HCT116 (cell line): Measurements from ENCODE around the gene RNF166. TPM values are rescaled to one million over a fixed set of nuclear protein-coding genes. Genes with fewer than 3 reads are reported as not detected.
A peak's percentile ranks its signal among the peaks of the same experiment; 100 is the strongest.

Experiments used
- ATAC-seq: fragments of 200-7000 bp; cut with Tn5 transposase; 2 replicates; pipeline ENCODE4 v1.9.1; 2020; ENCODE audit warnings: mild to moderate bottlenecking, moderate library complexity
- BruUV-seq: library from RNA; stranded (reverse); fragments of 400-500 nt; replicated peaks from 2 replicates; lab custom pipeline; 2021; lab: Mats Ljungman, UMichigan
- CTCF ChIA-PET: fragments of 300-600 bp; sonication (Branson Sonifier 250); formaldehyde crosslinking; loops from one replicate; lab custom pipeline; 2021; ENCODE audit warnings: antibody characterized with exemption; lab: Charles Lee
- POLR2A ChIA-PET: fragments of 300-600, 350-600 bp; sonication (Branson Sonifier 250); formaldehyde crosslinking; loops from one replicate; lab custom pipeline; 2021; ENCODE audit warnings: antibody characterized with exemption; lab: Charles Lee
- RAD21 ChIA-PET, 2 experiments: fragments of 300-600 bp; sonication (Branson Sonifier 250); formaldehyde crosslinking; loops; one replicate each; lab custom pipeline; 2023; ENCODE audit warnings: low total read pairs in 2 of 2; ENCODE audit not compliant: uncharacterized antibody in 2 of 2, unreplicated experiment in 2 of 2, low non-redundant PET in 1 of 2; lab: Charles Lee
- DNase-seq: peaks from one replicate; pipeline ENCODE4 v3.0.0-alpha.2; 2010; ENCODE audit warnings: low read depth, low spot score
- H2AFZ ChIP-seq: fragments of 200-600 bp; shearing (Covaris generic), sonication (generic); 2 replicates; pipeline ENCODE4 v1.6.1; 2017; ENCODE audit warnings: low read depth, mixed run types, mixed read lengths, antibody characterized with exemption, low read length; ENCODE audit not compliant: poor library complexity, severe bottlenecking
- H3K27ac ChIP-seq: 2 replicates; pipeline ENCODE4 v1.5.1; 2012; ENCODE audit warnings: low read depth, low read length
- H3K27me3 ChIP-seq: fragments of 200-600 bp; sonication (generic); 2 replicates; pipeline ENCODE4 v1.6.1; 2016; ENCODE audit warnings: mixed run types, low read length, mixed read lengths; ENCODE audit not compliant: insufficient read depth
- H3K36me3 ChIP-seq, 2 experiments: fragments of 200-500 bp in 1 of 2; fragments of 200-600 bp in 1 of 2; sonication (Bioruptor generic) in 1 of 2; sonication (generic) in 1 of 2; 2 replicates each; pipeline versions ENCODE4 v1.5.1 to v1.6.1; 2014 to 2016; ENCODE audit warnings: low read length in 2 of 2, inconsistent platforms in 1 of 2, mixed read lengths in 1 of 2, mixed run types in 1 of 2; ENCODE audit not compliant: insufficient read depth in 2 of 2, control insufficient read depth in 1 of 2
- H3K4me1 ChIP-seq, 2 experiments: fragments of 200-600 bp in 1 of 2; sonication (generic) in 1 of 2; 2 replicates each; pipeline versions ENCODE4 v1.5.1 to v1.6.1; 2012 to 2017; ENCODE audit warnings: low read length in 2 of 2, inconsistent platforms in 1 of 2, mild to moderate bottlenecking in 1 of 2, mixed read lengths in 1 of 2, mixed run types in 1 of 2, moderate library complexity in 1 of 2; ENCODE audit not compliant: insufficient read depth in 2 of 2, control insufficient read depth in 1 of 2
- H3K4me2 ChIP-seq: fragments of 200-600 bp; sonication (generic); 2 replicates; pipeline ENCODE4 v1.6.1; 2017; ENCODE audit warnings: mixed run types, low read length, mixed read lengths
- H3K4me3 ChIP-seq, 2 experiments: fragments of 200-600 bp in 1 of 2; sonication (generic) in 1 of 2; replicated peaks in 1 of 2; 2 replicates each; pipeline ENCODE4 v1.5.1; 2011 to 2016; ENCODE audit warnings: low read length in 2 of 2, control low read depth in 1 of 2, low read depth in 1 of 2, mild to moderate bottlenecking in 1 of 2, mixed read lengths in 1 of 2, mixed run types in 1 of 2
- H3K79me2 ChIP-seq: fragments of 200-600 bp; sonication (generic); 2 replicates; pipeline ENCODE4 v1.6.1; 2017; ENCODE audit warnings: mild to moderate bottlenecking, mixed run types, low read length, moderate library complexity, mixed read lengths; ENCODE audit not compliant: insufficient read depth
- H3K9ac ChIP-seq: fragments of 200-600 bp; sonication (generic); 2 replicates; pipeline ENCODE4 v1.6.1; 2016; ENCODE audit warnings: low read length, mixed read lengths
- H3K9me2 ChIP-seq: fragments of 200-600 bp; sonication (generic), shearing (Covaris generic); 2 replicates; pipeline ENCODE4 v1.6.1; 2017; ENCODE audit warnings: mixed run types, mild to moderate bottlenecking, moderate library complexity; ENCODE audit not compliant: insufficient read depth
- H3K9me3 ChIP-seq, 2 experiments: fragments of 200-500 bp in 1 of 2; fragments of 200-600 bp in 1 of 2; sonication (Bioruptor generic) in 1 of 2; sonication (generic) in 1 of 2; 2 replicates each; pipeline ENCODE4 v1.6.1; 2014 to 2017; ENCODE audit warnings: low read length in 2 of 2, mixed read lengths in 2 of 2, inconsistent platforms in 1 of 2, low read depth in 1 of 2, mild to moderate bottlenecking in 1 of 2, mixed run types in 1 of 2, moderate library complexity in 1 of 2; ENCODE audit not compliant: control insufficient read depth in 1 of 2, insufficient read depth in 1 of 2
- H4K20me1 ChIP-seq: fragments of 200-600 bp; sonication (generic), shearing (Covaris generic); 2 replicates; pipeline ENCODE4 v1.6.1; 2017; ENCODE audit warnings: mixed run types, mild to moderate bottlenecking, moderate library complexity; ENCODE audit not compliant: insufficient read depth
- CTCF ChIP-seq, 3 experiments: fragments of 200-600 bp in 1 of 3; sonication (generic) in 1 of 3; IDR thresholded peaks in 2 of 3; conservative IDR thresholded peaks in 1 of 3; 2 replicates each; pipeline ENCODE4 v1.5.1; 2012 to 2017; ENCODE audit warnings: low read depth in 2 of 3, low read length in 2 of 3, antibody characterized with exemption in 1 of 3, borderline replicate concordance in 1 of 3, control low read depth in 1 of 3, mild to moderate bottlenecking in 1 of 3, mixed read lengths in 1 of 3, mixed run types in 1 of 3, moderate library complexity in 1 of 3; ENCODE audit not compliant: insufficient read depth in 1 of 3
- ELF1 ChIP-seq: IDR thresholded peaks from 2 replicates; pipeline ENCODE4 v1.6.1; 2012; ENCODE audit warnings: low read depth, borderline replicate concordance
- JUND ChIP-seq: IDR thresholded peaks from 2 replicates; pipeline ENCODE4 v1.6.1; 2012
- MAX ChIP-seq: IDR thresholded peaks from 2 replicates; pipeline ENCODE4 v1.6.1; 2012
- intact Hi-C: fragments of 100-400 bp; cut with micrococcal nuclease; formaldehyde crosslinking; loops from 2 replicates; pipeline ENCODE4 v1.10.0; 2022
- total RNA-seq: library from RNA; stranded (reverse); gene quantifications from one replicate; pipeline ENCODE4 v1.2.1, GENCODE V29; 2021; ENCODE audit not compliant: unreplicated experiment

RNF166 gene
- total RNA-seq, 1 experiment from 2014 or later: 39.4 TPM

GRCh38 chr16:88685156-88686061, 20.8 kb downstream of the RNF166 start:
- Histone ChIP-seq H3K9me2 (no peaks in the 10 kb centered on the region), H3K4me1 (peaks cover 25 to 38% of the 10 kb centered on the region in 2 experiments), H3K9me3 (no peaks in the 10 kb centered on the region), H3K4me2 (peak overlapping the region; percentile 100), H3K27me3 (no peaks in the 10 kb centered on the region), H2AFZ (peak overlapping the region; percentile 96), H3K79me2 (no peaks in the 10 kb centered on the region), H3K27ac (peak overlapping the region; percentile 25; the same call in 1 of the 2 replicates), H3K36me3 (no peaks in the 10 kb centered on the region), H3K4me3 (peak overlapping the region; percentile 68 to 83), H3K9ac (peak overlapping the region; percentile 62), H4K20me1 (no peaks in the 10 kb centered on the region)
- intact Hi-C loops: no loop called here
- no peak for TF ChIP-seq ELF1
- TF ChIP-seq JUND: no peak
- no peak for TF ChIP-seq MAX
- peak in 2 of 3 experiments; percentile 82 to 85; a peak in 5 of 6 replicates for TF ChIP-seq CTCF (IDR thresholded peaks at IDR 0.05 in 2 of 3, conservative IDR thresholded peaks at IDR 0.05 in 1 of 3; ENCODE audit: borderline replicate concordance in 1 of 3, insufficient read depth in 1 of 3, low read depth in 2 of 3, low read length in 2 of 3)
- CTCF ChIA-PET: interaction anchor here (0.6 to 1.5 kb wide), 4 partner anchors 13 to 482 kb away, joined by 3 to 10 read pairs (median 4); no protein-coding TSS in a partner anchor
- no TSS peak for BruUV-seq
- no peak for DNase-seq
- RAD21 ChIA-PET: no interaction called here
- peak; percentile 19 for ATAC-seq
- POLR2A ChIA-PET: no interaction called here
